Natural killer cell (primary cell): ENCODE results near the gene FBXO44. TPM values are rescaled to one million over a fixed set of nuclear protein-coding genes. Genes with fewer than 3 reads are reported as not detected.

Experiments used
- ATAC-seq, 3 donors: fragments of 150-1000 bp in 2 of 3; fragments of 200-7000 bp in 1 of 3; cut with Tn5 transposase; 1 replicate in 1 of 3; 2 replicates in 2 of 3; pipeline ENCODE4 v1.10.0; 2021; ENCODE audit warnings: mild to moderate bottlenecking in 2 of 3, moderate library complexity in 2 of 3
- DNase-seq, 2 donors: peaks; one replicate each; pipeline versions ENCODE4 v3.0.0 to v3.0.0-alpha.2; 2013 to 2021; ENCODE audit warnings: mixed read lengths in 1 of 2
- H3K27ac ChIP-seq: one replicate; pipeline ENCODE4 v1.5.1; 2013; ENCODE audit warnings: mild to moderate bottlenecking, low read length
- H3K27me3 ChIP-seq: one replicate; pipeline ENCODE4 v1.6.1; 2013; ENCODE audit warnings: low read length; ENCODE audit not compliant: control insufficient read depth, insufficient read depth
- H3K36me3 ChIP-seq: one replicate; pipeline ENCODE4 v1.6.1; 2013; ENCODE audit warnings: low read length; ENCODE audit not compliant: control insufficient read depth, insufficient read depth
- H3K4me1 ChIP-seq: one replicate; pipeline ENCODE4 v1.6.1; 2013; ENCODE audit warnings: low read length; ENCODE audit not compliant: control insufficient read depth, insufficient read depth
- H3K4me3 ChIP-seq: one replicate; pipeline ENCODE4 v1.5.1; 2013; ENCODE audit warnings: low read length
- H3K9me3 ChIP-seq: one replicate; pipeline ENCODE4 v1.6.1; 2013; ENCODE audit warnings: low read length; ENCODE audit not compliant: control insufficient read depth, insufficient read depth
- H3K27ac Mint-ChIP-seq, 2 donors: one replicate each; pipeline ENCODE4 v1.8.0; 2022; ENCODE audit warnings: mild to moderate bottlenecking in 2 of 2, mixed read lengths in 2 of 2, moderate library complexity in 1 of 2
- H3K27me3 Mint-ChIP-seq, 2 donors: one replicate each; pipeline ENCODE4 v1.8.0; 2022; ENCODE audit warnings: low read depth in 2 of 2, mixed read lengths in 2 of 2
- H3K36me3 Mint-ChIP-seq: one replicate; pipeline ENCODE4 v1.8.0; 2022; ENCODE audit warnings: mixed read lengths
- H3K4me1 Mint-ChIP-seq, 2 donors: one replicate each; pipeline ENCODE4 v1.8.0; 2022; ENCODE audit warnings: mixed read lengths in 2 of 2
- H3K4me3 Mint-ChIP-seq: one replicate; pipeline ENCODE4 v1.8.0; 2022; ENCODE audit warnings: mild to moderate bottlenecking, moderate library complexity, mixed read lengths
- H3K9me3 Mint-ChIP-seq, 2 donors: one replicate each; pipeline ENCODE4 v1.8.0; 2022; ENCODE audit warnings: mixed read lengths in 2 of 2
- CTCF ChIP-seq: fragments of 200-600 bp; IDR thresholded peaks from one replicate; pipeline ENCODE4 v1.8.0; 2022; ENCODE audit warnings: antibody characterized with exemption
- WGBS: methylation state at CpG from one replicate; pipeline ENCODE4 v1.1.7; 2013; ENCODE audit warnings: missing lambda C conversion rate; ENCODE audit not compliant: insufficient coverage; 5-methylcytosine and 5-hydroxymethylcytosine counted together
- intact Hi-C: fragments of 100-400 bp; cut with micrococcal nuclease; formaldehyde crosslinking; loops from one replicate; pipeline ENCODE4 v1.14.2; 2022
- total RNA-seq, 4 donors: library from RNA; stranded (reverse); fragments of 120-200 nt in 1 of 4; gene quantifications; one replicate each; pipeline versions ENCODE4 v1.2.3 to v1.2.4, GENCODE V29; 2013 to 2022

Gene FBXO44
- total RNA-seq, 3 donors from 2014 or later (not counting 1 experiment from before 2014, with no cell fraction given), result 57.6 to 79.1 (median 69.8) TPM

- peak overlapping the region; percentile 76 for H3K4me3 Mint-ChIP-seq
- H3K9me3 Mint-ChIP-seq, result no peaks in the 10 kb centered on the region
- no peaks in the 10 kb centered on the region for H3K27me3 Mint-ChIP-seq
- intact Hi-C loops, result loop anchor here (10.0 kb wide), 1 partner anchor 150 kb away; the partner anchor contains the start of genes CLCN6 and MTHFR
- H3K4me3 ChIP-seq, result peak overlapping the region; percentile 33
- H3K27ac Mint-ChIP-seq, result peak overlapping the region in 1 of 2 donors; percentile 44
- no peaks in the 10 kb centered on the region for H3K9me3 ChIP-seq
- H3K27me3 ChIP-seq, result no peaks in the 10 kb centered on the region
- TF ChIP-seq CTCF, result no peak
- H3K36me3 Mint-ChIP-seq, result no peaks in the 10 kb centered on the region
- no peak overlapping the region for H3K27ac ChIP-seq
- ATAC-seq (peak; percentile 4), DNase-seq (no peak)
- peaks cover 32% of the 10 kb centered on the region for H3K4me1 ChIP-seq
- H3K36me3 ChIP-seq, result no peaks in the 10 kb centered on the region
- peaks cover 9 to 29% of the 10 kb centered on the region in 2 donors for H3K4me1 Mint-ChIP-seq
- WGBS, result 13% methylated on average over 43 of the region's 45 CpGs
These were observed 497 bp downstream of the FBXO44 start for GRCh38 chr1:11654939-11655808.

GRCh38 chr1:11657654-11658053, 3.0 kb downstream of the FBXO44 start:
- H3K27ac ChIP-seq, result no peak overlapping the region
- H3K27me3 ChIP-seq, result no peaks in the 10 kb centered on the region
- no peak overlapping the region for H3K4me3 ChIP-seq
- Mint-ChIP-seq H3K36me3 (no peaks in the 10 kb centered on the region), H3K27me3 (no peaks in the 10 kb centered on the region), H3K27ac (no peak overlapping the region), H3K4me3 (no peak overlapping the region), H3K9me3 (no peaks in the 10 kb centered on the region), H3K4me1 (peaks cover 0 to 9% of the 10 kb centered on the region in 2 donors)
- H3K36me3 ChIP-seq, result peaks cover 8% of the 10 kb centered on the region
- no peaks in the 10 kb centered on the region for H3K9me3 ChIP-seq
- no peak for TF ChIP-seq CTCF
- ATAC-seq (no peak), DNase-seq (no peak)
- intact Hi-C loops, result loop anchor here (10.0 kb wide), 1 partner anchor 147 kb away; the partner anchor contains the start of genes CLCN6 and MTHFR
- peaks cover 18% of the 10 kb centered on the region for H3K4me1 ChIP-seq
- WGBS, result 91% methylated on average over 3 of the region's 6 CpGs

GRCh38 chr1:11658542-11658941, 3.9 kb downstream of the FBXO44 start:
- Mint-ChIP-seq H3K27me3 (no peaks in the 10 kb centered on the region), H3K36me3 (no peaks in the 10 kb centered on the region), H3K4me1 (peaks cover 0 to 9% of the 10 kb centered on the region in 2 donors), H3K27ac (no peak overlapping the region), H3K4me3 (no peak overlapping the region), H3K9me3 (no peaks in the 10 kb centered on the region)
- Histone ChIP-seq H3K4me1 (peaks cover 22% of the 10 kb centered on the region), H3K36me3 (peaks cover 8% of the 10 kb centered on the region), H3K27ac (no peak overlapping the region), H3K4me3 (no peak overlapping the region), H3K27me3 (no peaks in the 10 kb centered on the region), H3K9me3 (no peaks in the 10 kb centered on the region)
- intact Hi-C loops, result loop anchor here (10.0 kb wide), 1 partner anchor 146 kb away; the partner anchor contains the start of genes CLCN6 and MTHFR
- ATAC-seq (no peak), DNase-seq (no peak)
- TF ChIP-seq CTCF, result no peak
- 95% methylated on average over 23 of the region's 23 CpGs for WGBS
